ENCODE data around the gene MSN.

DNA sequence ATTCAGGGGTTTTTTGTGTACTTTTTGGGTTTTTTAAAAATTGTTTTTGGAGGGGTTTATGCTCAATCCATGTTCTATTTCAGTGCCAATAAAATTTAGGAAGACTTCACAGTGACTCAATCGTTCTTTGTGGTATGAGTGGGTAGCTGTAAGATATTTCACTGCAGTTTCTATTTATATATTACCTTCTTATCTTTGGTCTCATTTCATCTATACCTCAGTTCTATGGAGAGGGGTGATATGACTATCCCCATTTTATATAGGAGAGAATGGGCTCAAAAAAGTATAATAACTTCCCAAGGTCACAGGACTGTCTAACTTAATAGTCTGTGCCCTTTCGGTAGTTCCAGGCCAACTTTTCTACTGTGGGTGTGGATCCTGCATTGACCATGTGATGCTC, 74.4 kb downstream of the MSN start:
- TF ChIP-seq, protein P1, sequence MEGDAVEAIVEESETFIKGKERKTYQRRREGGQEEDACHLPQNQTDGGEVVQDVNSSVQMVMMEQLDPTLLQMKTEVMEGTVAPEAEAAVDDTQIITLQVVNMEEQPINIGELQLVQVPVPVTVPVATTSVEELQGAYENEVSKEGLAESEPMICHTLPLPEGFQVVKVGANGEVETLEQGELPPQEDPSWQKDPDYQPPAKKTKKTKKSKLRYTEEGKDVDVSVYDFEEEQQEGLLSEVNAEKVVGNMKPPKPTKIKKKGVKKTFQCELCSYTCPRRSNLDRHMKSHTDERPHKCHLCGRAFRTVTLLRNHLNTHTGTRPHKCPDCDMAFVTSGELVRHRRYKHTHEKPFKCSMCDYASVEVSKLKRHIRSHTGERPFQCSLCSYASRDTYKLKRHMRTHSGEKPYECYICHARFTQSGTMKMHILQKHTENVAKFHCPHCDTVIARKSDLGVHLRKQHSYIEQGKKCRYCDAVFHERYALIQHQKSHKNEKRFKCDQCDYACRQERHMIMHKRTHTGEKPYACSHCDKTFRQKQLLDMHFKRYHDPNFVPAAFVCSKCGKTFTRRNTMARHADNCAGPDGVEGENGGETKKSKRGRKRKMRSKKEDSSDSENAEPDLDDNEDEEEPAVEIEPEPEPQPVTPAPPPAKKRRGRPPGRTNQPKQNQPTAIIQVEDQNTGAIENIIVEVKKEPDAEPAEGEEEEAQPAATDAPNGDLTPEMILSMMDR (IDR thresholded peaks at IDR 0.05; ENCODE audit: low read length), result no peak
- no peak for TF ChIP-seq EZH2 (IDR thresholded peaks at IDR 0.05; ENCODE audit: borderline replicate concordance, low read length)

Data from OCI-LY1 (cell line).